T1000 (cell line): ENCODE measurements around the gene GMCL2.

Experiments
- DNase-seq: peaks from one replicate; lab custom pipeline; 2025; ENCODE audit warnings: mixed read lengths; lab: John Stamatoyannopoulos, UW

Gene GMCL2

DNA sequence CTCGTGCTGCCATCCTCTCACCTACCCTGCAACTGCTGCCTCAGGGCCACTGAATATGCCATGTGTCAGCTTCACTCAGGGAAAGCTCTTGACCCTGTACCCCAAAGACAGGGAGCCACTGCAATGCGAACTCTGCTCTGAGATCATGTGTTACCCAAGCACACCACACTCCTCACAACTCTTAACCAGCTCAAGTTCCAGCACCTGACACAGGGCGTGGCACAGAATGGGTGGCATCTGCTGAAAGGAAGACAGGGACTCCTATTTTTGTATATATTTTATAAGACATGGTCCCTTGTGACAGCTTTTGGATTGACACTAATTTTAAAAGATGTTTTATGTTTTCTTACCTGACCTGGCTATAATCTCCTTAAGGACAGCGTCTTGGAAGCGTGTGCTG lies 34.7 kb upstream of the GMCL2 start:
- no peak for DNase-seq

DNA sequence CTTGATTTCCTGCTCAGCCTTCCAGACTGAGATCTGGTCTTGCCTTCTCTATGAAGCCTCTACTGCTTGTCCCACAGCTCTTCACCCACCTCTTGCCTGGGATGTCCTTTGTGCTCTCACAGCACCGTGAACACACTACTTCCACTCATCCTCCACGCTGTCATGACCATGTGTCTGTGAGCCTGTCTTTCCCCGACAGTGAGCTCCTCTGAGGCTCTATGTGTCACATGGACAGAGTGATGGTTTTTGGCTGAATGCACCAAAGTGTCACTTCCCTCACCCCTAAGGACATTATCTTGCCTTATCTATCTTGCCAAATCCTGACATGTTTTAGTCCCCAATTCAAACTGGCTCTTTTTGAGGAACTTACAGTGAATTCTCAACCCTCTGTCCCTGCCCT lies 34.1 kb upstream of the GMCL2 start:
- DNase-seq, result no peak

DNA sequence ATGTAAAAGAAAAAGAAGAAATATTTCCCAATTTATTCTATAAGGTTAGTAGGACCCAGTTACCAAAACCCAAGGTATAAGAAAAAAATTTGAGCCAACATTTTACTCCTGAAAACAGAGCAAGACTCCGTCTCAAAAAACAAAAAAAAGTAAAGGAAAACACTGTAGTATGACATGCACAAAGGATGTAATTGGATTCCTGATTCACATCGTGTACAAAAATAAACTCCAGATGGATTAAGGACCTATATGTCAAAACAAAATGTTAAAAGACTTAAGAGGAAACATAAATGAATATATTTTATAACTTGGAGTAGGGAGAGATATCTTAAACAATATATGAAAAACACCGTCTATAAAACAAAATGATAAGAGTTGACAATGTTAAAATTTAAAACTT lies 31.7 kb upstream of the GMCL2 start:
- no peak for DNase-seq

DNA sequence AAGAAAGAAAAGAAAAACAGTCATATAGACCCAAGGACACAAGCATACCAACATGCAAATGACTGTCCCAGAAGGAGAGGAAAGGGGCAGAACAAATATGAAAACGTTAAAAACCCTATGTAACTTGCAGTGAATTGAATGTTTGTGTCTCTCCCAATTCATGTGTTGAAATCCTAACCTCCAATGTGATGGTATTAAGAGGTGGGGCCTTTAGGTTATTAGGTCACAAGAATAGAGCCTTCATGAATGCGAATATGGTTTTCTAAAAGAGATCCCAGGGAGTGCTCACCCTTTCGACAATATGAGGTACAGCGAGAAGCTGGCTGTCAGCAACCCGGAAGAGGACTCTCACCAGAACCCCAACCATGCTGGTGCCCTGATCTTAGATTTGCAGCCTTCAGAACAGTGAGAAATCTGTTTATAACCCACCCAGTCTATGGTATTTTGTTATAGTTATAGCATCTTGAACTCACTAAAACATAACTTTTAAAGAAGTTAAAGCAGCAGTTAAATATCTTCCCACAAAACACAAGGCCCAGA lies 31.1 kb upstream of the GMCL2 start:
- DNase-seq, result no peak

DNA sequence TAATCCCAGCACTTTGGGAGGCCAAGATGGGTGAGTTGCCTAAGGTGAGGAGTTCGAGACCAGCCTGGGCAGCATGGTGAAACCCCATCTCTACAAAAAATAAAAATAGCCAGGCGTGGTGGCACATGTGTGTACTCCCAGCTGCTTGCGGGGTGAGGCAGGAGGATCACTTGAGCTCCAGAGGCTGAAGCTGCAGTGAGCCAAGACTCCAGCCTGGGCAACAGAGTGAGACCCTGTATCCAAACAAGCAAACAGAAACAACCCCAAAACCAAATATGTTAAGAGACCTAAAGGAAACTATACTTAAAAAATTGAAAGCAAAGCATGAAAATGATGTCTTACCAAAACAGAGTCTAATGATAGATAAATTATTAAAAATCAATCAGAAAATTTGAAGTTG lies 29.6 kb upstream of the GMCL2 start:
- no peak for DNase-seq

DNA sequence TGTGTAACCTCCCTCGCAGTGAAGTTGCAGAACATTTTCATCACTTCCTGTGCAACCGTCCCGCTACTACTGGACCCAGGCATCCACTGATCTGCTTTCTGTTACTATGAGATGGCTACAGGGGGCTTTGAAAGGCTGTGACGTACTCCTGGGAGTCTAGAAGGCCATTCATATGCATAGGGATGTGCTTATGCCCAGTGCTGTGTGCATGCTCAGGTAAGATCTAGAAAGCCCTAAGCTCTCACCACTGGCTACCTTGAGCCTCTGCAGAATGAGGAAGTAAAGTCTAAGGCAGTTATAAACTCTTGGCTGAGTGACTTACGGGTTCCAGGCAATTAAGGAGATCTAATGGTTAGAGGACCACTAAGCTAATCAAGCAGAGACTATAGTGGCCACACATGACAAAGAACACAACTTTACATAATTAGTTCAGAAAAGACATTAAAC lies 28.9 kb upstream of the GMCL2 start:
- no peak for DNase-seq

DNA sequence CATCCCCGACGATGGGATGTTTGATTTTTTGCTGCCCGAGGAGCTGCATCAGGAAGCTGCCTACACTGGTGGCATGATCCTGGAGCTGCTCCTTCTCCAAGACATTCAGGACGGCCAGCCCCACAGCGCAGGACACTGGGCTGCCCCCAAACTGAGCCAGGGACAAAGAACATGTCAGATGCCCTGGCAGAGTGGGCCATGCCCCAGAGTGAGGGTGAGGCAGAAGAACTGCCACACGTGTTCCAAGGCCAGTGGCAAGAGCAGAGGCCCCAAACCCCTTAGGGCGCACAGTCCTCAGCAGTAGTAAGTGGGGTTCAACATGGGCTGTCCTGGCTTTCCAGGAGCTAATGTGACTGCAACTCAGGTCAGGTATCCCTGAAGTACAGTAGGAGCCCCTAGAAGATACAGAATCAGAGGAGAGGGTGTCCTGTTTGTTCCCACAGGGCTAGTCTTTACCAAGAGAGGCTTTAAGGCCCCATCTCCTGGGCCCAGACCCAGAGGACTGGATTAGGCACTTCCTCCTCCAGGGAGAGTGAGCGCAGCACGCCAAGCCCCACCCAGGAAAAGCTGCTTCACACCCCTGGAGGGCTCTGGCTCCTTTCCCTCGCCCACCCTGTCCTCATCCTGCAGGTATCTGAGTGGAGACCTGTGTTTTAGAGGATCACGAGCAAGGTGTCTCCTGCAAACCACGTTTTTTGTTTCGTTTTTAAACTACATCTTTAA lies 28.3 kb upstream of the GMCL2 start:
- no peak for DNase-seq

DNA sequence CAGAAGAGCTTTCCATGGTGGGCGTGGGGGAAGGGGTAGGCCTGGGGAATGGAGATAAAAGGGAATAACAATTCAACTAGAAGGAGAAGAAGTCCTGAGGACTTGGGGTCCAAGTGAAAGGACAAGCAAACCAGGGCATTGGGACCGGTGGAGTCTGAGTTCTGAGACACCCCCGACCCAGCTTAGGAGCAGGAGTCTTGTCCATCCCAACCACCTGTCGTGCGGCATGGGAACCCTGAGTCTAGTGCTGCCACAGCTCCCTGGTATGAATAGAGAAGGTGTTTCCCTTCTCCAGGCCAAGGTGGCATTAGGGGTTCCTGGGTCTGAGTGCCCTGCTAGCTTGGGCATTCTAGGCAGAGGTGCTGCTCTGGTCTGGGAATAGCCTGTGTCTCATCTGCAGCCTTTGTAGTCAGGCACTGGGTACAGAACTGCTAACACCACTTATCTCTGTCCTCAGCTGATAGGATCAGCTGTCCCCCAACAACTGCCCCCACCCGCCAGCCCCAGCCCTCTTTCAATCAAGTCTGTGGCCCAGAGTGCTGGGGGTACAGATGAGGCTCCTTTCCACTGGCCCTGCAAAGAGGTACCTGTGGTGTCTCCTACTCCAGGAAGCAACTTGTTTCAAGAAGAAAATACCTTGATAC lies 27.1 kb upstream of the GMCL2 start:
- DNase-seq, result no peak

DNA sequence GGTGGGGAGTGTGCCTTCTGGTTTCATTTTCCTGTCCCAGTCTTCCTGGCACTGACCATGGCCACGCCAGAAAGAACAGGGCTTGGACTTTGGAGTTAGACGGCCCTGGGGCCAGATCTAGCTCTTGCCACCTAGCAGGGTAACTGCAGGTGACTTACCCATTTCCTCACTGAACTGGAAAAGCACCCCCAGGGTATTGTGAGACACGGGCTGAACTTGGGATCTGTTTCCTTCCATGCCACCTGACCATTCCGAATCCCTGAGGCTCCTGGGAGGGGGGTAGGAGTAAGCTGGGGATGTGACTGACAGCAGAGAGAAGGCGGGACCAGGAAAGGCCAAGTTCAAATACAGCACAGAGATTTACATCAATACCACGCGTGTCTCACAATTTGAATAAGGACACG lies 26.6 kb upstream of the GMCL2 start:
- no peak for DNase-seq

DNA sequence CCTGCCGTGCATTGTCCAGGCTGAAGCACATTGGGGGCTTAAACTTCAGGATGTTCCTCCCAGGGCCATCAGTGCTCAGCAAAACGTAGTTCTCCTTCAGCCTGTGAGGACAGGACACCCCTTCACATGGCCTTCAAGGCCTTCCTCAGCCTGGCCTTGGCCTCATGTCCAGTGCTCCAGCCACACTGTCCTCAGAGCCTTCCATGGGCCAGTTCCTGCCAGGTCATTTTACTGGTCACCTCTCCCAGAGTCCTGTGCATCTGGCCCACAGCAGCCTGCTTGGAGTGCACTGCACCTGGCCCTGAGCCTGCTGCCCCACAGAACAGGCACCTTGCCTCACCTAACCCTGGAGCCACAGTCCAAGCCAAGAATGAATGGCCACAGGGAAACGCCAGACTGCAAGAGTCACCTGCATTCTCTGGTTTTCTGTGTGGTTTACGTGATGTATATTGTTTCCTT lies 25.9 kb upstream of the GMCL2 start:
- no peak for DNase-seq

DNA sequence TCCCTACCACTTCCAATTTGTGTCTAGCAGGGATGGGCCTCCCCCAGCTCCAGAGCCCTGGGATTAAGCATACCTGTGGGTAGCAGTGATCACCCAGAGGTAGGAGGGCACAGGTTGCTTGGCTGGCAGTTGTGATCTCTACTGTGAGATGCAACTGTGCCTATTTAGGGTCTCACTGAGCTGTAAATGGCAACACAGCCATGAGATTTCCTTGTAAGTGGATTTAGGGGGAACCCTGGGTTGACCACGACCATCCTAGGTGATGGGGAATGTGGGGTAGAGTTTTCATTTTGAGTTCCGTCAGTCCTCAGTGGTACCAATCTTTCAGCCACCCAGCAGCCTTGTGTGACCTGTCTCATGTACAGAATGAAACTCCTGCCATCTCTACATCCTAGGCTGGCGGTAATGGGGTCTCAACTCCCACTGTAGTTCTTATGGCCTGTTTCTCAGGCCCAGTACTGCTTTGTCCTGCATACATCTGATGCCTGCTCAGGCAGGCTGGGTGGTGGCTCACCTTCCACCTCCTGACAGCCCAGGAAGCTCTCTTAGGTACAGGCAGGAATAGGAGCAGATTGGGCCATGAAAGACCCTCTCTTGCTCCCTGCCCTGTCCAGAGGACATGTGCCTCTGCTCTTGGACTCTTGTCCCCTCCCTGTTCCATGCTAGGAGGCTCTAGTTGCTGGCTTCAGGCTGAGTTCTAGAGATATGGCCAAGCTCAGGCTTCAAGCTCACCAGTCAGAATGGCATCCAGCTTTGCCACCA lies 25.3 kb upstream of the GMCL2 start:
- no peak for DNase-seq

DNA sequence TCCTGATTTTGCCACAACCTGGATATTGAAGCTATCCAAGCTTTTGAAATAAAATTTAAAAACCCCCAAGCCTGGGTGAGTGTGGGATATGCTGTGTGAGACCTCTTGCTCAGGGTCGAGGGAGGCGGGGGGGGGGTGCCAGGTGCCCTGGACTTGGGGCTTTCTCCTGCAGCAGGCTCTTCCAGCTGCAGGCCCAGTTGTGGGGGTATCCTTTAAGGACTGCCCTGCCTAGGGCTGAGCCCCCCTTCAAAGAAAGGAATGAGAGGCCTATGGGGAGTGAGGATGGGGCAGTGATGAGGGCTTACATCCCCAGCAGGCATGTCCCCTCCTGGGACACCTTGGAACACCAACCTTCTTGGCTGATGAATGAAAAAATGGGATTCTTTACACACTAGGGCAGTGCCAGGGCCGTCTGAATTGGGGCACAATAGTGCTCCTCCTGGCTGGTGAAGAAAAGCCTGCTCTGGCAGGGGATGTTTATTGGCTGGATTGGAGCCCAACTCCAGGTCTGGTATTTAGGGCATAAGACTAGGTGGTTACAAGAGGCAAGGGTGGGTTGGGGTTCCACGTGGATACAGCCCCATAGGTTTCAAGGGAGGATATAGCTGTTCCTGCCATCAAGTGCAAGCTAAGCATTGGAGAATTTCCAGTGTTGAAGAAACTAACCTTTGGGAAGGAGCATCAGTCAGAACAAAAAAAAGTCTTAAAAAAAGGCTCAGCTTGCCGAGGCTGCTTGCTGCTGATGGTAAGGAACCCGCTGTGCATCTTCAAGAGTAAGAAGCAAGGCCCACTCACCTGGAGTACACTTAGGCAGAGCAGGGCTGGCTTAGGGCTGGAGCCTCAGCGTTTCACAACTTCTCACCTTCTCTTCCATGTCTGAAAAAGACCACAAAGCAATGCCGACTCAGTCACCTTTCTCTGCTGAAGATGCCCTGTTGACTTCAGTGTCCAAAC lies 24.2 kb upstream of the GMCL2 start:
- no peak for DNase-seq

DNA sequence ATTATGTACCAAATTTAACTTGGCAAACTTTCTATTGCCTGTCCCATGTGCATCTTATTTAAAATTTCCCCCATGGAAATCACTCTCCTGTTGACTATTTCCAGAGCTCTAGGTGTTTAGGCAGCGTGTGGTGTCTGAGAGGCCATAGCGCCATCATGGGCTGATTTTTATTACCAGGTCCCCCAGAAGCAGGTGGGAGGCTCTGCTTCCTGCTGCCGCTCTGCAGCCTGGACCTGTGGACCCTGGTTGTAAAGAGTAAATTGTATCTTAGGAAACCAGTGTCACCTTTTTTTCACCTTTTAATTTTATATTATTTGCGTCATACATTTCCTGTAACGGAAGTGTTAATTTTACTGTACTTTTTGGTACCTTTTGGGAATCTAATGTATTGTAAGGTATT lies 23.5 kb upstream of the GMCL2 start:
- no peak for DNase-seq

DNA sequence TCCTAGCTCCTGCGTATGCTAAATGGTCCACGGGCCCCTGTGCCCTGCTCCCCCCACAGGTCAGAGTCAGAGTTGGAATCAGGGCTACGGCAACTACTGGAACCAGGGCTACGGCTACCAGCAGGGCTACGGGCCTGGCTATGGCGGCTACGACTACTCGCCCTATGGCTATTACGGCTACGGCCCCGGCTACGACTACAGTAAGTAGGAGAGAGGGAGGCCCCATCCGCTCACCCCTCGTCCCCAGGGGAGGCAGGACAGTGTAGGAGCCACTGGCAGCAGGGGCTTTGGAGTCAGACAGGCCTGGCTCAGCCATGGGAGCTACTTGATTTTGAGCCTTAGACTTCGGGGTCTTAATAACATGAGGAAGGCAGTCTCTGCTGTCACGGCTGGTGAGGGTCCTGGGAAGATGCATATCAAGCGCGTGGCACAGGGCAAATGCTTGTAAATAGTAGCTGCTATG lies 22.9 kb upstream of the GMCL2 start:
- DNase-seq, result no peak

DNA sequence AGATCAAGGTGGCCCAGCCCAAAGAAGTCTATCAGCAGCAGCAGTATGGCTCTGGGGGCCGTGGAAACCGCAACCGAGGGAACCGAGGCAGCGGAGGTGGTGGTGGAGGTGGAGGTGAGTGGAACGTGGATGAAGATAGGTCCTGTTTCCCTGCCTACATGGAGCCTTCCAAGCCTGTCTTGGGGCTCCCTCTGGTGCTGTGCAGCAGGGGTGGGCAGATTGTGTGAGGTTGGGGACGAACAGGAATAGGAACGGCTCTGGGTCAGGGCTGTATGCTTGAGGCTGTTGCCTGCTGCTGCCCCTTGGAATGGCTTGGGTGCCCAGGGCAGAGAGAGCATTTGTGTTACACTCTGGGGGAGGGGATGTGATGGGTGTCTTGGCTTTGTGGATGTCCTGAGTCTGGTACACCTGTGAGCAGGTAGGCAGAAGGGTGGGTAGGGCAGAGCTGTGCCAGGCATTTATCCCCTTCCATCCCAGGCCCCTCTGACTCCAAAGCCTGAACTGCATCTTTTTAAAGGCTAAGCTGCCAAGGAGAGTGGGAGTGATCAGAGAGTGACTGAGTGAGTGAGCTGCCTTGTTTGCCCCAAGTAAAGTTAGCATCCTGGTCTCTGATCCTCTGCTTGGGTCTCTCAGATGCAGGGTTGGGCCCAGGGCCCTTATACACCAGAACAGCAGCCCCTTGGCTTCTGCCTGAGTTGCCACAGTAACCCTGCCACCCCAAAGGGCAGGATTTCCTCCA lies 22.3 kb upstream of the GMCL2 start:
- no peak for DNase-seq

DNA sequence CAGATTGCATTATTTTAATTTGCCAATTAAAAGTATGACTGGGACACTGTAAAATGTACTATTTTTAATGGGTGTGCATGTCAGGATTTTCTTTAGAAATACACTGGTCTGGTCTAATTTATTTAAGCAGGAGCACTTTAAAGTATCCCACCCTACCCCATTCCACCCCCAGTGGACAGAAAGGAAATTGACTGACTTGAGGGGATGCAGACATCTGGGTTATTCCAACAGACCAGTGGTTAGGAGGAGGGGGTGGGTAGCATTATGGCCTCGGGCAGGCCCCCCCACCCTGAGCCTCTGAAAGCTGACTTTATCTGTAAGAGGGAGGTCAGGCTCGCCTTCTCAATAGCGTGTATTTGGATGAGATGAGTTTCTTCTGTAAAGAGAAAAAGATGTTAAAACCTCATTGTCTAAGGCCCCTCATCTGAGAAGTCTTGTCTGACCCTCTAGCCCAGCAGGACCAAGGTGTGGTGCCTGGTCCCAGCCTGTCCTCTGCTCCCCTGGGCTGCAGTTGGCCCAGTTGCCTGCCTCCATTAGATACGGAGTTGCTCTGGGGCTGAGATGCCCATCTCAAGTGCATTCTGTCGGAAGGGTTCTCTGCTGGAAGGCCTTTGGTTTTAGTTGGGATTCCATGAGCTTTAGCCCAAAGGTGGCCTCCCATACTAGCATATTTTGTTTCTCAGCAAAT lies 21.5 kb upstream of the GMCL2 start:
- no peak for DNase-seq

DNA sequence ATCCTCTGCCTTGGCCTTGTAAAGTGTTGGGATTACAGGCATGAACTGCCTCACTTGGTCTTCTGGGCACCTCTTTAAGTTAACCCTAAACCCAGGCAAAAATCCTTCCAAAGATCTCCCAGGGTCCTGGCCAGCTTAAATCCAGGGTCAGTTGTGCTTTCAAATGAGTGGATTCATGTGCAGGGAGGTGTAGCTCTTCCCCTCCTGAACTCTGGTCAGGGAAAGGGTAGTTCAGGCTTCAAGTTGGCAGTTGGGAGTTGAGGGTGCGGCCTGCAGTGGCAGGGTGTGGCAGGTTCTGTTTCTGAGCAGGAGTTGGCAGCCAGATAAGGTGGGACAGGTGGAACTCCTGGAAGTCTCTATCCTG lies 20.7 kb upstream of the GMCL2 start:
- no peak for DNase-seq

DNA sequence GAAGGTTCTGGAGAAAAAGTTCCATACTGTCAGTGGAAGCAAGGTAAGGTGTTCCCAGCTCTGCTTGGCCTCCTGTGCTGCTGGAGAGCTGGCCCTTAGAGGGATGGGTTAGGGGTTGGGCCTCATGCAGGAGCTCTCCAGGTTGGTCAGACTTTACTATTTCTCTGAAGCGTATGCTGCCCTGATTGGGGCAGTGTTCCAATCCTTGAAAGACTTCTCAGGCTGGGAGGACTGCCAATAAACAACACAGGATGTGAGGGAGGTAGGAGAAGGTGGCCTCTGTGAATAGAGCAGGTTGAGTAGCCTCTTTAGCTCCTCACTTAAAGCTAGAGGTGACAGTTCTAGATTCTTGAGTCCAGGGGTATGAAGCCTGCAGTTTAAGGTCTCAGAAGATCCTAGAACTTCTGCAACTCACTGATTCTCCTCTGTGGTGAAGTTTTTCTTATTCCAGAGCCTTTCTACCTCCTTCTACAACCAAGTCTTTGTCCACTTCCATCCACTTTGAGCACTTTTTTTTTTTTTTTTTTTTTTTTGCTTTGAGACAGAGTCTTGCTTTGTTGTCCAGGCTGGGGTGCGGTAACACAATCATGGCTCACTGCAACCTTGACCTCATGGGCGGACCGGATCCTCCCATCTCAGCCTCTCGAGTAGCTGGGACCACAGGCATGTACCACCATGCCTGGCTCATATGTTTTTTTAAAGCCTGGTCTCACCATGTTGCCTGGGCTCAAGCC lies 20.2 kb upstream of the GMCL2 start:
- DNase-seq, result no peak
